EL (cell line): ENCODE results near the gene RSF1.

Source experiments
- DNase-seq: peaks from one replicate; pipeline ENCODE4 v3.0.0-alpha.2; 2016

The RSF1 gene

DNA sequence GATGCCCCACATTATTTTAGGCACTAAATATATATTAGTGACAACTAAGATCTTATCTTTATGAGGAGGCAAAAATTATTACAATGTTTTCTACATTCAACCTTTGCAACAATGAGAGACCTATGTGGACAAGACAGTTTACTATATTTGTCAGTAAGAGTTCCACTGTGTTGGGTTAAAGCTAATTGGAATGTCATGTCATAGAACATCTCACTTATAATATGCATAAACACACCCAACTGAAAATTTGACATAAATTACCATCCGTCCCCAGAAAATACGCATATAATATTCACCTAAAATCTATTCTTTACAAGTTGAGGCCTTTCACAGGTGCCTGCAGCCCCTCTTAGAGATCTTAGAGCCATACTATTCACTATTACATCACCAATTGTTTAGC, 84.0 kb downstream of the RSF1 start:
- no peak for DNase-seq

DNA sequence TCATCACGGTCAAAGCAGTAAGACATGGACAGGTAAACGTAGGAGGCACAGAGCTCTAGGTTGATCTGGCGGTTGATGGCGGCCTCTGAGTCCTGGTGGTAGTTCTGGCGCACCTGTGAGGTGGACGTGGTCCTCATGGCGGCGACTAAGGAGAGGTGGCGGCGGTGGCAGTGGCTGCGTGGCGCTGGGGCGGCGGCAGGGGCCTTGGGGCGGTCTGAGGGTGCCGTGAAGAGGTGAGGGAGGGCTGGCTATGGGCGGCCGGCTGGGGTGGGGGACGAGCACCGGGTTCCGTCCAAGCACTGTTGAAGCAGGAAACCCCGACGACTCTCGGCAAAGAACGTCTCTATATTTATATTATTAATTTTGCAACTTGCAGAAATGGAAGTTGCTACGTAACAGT, 85.6 kb downstream of the RSF1 start:
- DNase-seq, result no peak

DNA sequence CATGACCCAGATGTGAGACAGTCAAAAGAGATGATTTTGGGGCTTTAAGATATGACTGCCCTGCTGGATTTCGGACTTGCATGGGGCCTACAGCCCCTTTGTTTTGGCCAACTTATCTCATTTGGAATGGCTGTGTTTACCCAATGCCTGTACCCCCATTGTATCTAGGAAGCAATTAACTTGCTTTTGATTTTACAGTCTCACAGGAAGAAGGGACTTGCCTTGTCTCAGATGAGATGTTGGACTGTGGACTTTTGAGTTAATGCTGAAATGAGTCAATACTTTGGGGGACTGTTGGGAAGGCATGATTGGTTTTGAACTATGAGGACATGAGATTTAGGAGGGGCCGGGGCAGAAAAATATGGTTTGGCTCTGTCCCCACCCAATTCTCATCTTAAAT, 88.4 kb downstream of the RSF1 start:
- no peak for DNase-seq

DNA sequence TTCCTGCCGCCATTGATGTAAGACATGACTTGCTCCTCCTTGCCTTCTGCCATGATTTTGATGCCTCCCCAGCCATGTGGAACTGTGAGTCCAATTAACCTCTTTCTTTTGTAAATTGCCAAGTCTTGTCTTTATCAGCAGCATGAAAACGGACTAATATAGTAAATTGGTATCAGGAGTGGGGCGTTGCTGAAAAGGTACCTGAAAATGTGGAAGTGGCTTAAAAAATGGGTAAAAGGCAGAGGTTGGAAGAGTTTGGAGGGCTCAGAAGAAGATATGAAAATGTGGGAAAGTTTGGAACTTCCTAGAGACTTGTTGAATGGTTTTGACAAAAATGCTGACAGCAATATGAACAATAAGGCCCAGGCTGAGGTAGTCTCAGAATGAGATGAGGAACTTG, 89.7 kb downstream of the RSF1 start:
- DNase-seq, result no peak

DNA sequence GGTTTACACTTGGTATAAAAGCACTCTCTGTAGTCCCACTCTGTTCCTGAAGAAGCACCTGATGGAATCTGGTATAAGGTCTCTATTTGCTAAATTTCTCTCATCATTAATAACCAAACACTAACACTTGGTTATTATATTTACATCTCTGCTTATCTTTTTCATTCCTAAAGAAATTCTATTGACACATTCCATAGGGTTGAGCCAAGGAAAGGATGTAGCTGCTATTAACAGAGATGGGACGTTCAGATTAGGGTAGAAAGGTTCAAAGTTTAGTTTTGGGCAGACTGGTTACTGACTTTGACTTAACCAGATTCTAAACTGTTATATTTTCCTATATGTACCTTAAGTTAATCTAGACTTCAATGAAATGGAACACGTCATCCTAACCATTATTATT, 91.5 kb downstream of the RSF1 start:
- no peak for DNase-seq

DNA sequence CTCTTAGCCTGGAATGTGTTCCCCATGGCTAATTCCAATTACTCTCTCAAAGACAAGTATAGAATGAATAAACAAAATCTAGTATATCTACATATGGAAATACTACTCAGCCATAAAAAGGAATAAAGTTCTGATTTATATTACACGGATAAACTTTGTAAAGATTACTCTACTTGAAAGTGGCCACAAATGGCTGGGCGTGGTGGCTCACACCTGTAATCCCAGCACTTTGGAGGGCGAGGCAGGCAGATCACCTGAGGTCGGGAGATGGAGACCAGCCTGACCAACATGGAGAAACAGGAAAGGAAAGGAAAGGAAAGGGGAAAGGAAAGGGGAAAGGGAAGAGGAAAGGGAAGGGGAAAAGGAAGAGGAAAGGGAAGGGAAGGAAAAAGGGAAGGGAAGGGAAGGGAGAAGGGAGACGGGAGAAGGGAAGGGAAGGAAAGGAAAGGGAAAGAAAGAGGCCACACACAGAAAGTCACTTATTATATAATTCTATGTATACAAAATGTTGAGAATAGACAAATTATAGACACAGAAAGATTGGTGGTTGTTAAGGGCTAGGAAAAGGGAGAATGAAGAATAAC, 92.2 kb downstream of the RSF1 start:
- DNase-seq, result no peak

DNA sequence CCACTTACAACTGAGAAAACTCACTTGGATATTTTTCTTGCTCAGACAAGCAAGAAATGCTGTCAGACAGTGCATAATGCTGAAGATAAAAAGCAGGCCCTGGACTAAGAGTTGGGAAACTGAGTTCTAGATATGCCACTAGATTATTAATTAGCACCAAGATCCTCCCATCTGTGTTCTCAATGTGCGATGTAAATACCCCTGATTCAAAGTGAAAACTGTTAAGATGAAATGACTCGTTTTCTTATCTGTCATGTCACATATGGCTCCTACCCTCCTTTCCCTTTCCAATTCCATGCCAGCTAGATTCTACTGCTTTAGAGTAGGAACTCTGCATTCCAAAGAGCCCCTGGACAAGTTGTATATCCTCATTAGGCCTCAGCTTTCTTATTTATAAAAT, 94.0 kb downstream of the RSF1 start:
- no peak for DNase-seq

DNA sequence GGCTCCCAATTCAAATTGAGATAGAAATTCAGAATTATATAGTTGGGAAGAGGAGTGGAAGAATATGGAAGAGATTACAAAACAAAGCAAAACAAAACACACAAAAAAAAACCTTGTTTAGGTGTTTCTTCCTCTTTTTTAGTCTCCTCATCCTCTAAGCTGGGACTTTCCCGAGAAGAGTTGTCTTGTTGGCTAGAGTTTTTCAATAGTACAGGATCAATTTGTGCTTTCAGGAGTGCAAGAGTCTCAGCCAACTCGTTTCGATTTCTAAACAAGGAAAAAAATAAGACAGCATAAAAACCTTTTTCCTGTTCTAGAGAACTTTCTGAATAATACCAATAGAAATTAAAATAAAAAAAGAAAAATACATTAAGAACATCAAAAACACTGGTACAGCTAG, 95.1 kb downstream of the RSF1 start:
- no peak for DNase-seq

DNA sequence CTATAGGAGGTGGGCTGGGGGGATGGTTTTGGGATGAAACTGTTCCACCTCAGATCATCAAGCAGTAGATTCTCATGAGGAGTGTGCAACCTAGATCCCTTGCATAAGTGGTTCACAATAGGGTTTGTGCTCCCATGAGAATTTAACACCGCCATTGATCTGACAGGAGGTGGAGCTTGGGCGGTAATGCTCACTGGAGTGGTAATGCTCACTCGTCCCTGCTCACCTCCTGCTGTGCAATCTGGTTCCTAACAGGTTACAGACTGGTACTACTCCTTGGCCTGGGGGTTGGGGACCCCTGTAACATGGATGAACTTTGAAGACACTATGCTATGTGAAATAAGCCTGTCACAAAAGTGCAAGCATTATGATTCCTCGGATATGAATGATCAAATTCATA, 95.9 kb downstream of the RSF1 start:
- no peak for DNase-seq

DNA sequence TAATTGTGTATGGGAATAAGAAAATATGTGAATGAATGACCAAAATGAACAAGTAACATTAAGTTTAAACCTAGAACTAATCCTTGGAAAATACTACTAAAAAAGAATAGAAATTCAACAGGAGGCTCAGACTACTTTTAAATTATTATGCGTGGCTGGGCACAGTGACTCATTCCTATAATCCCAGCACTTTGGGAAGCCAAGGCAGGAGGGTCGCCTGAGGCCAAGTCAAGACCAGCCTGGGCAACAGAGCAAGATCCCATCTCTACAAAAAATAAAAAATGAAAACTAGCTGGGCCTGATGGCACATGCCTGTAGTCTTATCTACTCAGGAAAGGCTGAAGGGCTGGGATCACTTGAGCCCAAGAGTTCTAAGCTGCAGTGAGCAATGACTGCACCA, 97.5 kb downstream of the RSF1 start:
- no peak for DNase-seq

DNA sequence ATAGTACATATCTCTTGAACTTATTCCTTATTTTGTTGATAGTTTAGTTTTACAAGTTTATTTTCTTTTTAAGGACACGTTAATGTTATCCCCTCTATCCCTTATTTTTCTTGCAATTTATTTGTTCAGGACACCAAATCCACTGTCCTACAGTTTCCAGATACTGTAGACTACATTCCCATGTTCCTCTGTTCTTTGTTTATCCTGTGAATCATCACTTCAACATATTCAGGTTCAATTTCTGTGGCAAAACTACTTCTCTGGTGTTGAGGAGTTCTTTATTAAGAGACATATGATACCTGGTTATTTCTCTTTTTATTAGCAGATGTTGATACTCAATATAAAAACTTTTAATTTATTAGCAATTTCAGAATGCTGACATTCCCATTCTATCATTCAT, 110.2 kb downstream of the RSF1 start:
- peak; percentile 12 for DNase-seq

DNA sequence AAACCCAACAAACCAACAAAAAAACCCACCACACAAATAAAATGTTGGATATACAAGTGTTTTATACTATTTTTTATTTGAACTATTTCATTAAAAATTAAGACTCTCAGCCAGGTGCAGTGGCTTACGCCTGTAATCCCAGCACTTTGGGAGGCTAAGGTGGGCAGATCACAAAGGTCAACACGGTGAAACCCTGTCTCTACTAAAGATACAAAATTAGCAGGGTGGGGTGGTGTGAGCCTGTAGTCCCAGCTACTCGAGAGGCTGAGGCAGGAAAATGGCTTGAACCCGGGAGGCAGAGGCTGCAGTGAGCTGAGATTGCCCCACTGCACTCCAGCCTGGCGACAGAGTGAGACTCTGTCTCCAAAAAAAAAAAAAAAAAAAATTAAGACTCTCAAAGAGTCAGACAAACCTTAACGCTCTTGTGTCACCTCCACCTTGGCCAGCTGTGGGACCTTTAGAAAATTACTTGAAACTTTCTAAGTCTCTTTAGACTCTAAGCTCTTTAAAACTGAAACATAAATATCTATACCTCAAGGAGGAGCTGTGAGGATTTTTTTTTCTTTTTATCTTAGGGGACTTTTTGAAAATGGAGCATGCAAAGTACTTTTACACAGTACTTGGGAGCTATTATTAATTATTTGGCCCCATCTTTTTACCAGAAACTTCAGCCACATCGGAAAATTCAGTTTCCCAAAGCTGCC, 114.5 kb downstream of the RSF1 start:
- no peak for DNase-seq

DNA sequence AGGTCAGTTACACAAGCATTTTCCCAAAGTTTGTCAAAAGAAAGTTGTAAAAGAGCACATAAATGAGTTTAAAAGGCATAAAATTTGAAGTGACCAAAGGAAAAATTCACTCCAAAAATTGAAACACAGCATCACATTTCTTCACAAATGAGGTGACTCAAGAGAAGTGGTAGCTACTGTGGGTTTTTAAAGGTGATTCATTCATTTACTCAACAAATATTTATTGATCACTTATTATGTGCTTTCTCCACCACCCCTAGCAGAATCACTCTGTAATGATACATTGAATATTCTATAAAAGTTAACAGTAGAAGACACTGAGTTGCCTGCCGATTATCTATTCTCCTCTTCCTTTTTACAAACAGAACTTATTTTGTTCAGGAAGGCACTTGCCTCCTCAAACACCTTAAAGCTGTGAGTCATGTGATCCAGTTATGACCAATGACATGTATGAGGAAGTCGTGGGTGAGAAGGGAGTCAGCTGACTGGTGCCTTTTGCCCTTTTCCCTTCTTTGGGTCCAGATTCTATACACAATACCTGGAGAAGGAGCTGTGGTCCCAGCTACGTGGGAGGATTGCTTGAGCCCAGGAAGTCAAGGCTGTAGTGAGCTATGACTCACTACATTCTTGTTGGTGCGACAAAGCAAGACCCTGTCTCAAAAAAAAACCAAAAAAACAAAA, 115.2 kb downstream of the RSF1 start:
- DNase-seq, result peak; percentile 70

DNA sequence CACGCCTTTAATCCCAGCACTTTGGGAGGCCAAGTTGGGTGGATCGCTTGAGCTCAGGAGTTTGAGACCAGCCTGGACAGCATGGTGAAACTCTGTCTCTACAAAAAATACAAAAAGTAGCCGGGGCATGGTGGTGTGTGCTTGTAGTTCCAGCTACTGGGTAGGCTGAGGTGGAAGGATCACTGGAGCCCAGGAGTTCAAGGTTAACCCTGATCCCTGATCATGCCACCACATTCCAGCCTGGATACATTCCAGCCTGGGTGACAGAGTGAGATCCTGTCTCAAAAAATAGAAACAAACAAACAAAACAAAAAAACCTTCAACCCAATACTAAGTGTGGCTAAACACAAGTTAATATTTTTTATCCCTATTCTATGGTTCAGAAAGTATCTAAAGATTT, 116.5 kb downstream of the RSF1 start:
- no peak for DNase-seq

DNA sequence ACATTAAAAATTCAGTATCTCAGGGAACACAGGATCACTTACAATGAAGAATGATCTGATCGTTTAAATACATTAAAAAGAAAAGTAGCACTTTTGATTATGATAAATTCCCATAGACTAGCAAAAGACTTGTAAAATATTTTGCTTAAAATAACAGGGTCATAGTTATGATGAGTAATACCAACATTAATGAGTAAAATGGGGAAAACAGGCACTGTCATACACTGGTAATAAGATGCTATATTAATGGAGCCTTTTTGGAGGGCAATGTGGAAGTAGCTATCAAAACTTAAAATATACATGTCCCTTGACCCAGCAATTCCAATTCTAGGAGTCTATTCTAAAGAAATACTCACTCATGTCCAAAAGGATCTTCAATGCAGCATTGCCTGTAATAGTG, 121.1 kb downstream of the RSF1 start:
- peak; percentile 3 for DNase-seq

DNA sequence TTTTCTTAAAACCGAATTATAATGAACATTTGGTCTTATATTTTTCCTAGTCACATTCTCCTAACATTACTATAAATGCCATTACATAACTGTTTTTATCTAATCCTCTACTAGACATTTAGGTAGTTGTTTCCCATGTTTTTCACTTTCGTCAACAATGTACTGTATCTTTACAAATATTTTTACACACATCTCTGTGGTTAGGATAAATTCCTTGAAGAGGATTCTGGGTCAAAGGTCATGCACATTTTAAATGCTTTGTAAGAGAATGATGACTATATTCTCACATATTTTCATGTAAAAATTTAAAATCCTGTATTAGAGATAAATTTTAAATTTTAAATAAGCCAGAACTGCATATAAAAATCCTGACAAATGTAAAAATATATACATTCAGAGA, 121.6 kb downstream of the RSF1 start:
- DNase-seq, result peak; percentile 11

DNA sequence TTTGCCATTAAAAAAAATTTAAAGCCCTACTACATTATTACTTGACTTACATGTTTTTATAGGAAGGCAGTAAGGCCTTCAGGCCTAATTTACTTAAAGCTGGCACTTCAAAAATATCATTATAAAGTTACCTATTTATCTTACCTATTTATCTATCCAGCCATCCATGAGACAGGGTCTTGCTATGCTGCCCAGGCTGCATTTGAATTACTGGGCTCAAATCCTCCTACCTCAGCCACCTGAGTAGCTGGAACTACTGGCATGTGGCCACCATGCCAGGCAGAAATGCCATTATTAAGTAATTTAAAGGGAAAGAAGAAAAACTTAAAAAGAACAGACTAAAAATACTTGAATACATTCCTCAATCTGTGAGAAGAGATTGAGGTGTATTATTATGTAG, 122.7 kb downstream of the RSF1 start:
- no peak for DNase-seq

DNA sequence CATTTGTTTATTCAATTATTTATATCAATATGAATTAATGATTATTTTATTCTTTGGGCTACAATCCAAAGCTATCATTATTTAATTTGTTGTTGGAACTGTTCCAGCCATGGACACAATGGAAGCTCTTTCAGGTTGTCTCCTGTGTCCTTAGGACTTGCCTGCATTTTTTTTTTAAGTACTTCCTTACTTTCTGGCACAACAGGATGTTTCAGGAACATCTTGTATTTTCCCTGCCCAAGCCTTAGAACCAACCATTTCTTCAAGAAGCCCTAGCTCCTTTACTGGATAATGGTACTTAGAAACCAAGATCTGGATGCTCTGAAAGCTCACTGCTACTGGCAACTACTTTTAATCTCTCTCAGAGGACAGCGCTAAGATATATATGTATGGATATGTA, 125.1 kb downstream of the RSF1 start:
- DNase-seq, result no peak

DNA sequence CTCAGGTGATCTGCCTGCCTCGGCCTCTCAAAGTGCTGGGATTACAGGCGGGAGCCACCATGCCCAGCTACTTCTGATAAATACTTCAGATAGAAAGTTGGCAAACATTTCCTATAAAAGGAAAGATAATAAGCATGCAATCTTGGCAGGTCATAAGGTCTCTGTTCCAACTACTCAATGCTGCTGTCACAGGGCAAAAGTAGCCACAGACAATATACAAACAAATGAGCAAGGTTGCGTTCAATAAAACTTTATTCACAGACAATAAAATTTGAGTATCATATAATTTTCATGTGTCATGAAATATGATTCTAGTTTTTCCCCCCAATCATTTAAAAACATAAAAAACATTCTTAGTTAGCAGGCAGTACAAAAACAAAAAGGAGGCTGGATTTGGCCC, 129.9 kb downstream of the RSF1 start:
- no peak for DNase-seq

DNA sequence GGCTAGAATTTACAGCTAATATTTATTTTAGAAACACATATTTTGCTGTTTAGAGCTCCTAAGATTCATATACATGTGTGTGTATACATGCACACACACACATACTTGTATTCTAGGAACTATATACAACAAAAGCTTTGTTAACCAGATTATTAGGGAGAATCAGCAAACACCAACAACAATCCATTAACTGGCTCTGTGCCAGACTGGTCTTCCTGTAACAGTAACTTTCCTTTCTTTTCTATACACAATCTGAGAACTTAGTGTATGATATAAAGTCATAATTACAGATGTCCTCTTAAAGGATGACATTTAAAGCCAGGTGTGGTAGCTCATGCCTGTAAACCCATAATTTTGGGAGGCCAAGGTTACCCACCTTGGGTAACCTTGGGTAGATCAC, 133.4 kb downstream of the RSF1 start:
- no peak for DNase-seq

DNA sequence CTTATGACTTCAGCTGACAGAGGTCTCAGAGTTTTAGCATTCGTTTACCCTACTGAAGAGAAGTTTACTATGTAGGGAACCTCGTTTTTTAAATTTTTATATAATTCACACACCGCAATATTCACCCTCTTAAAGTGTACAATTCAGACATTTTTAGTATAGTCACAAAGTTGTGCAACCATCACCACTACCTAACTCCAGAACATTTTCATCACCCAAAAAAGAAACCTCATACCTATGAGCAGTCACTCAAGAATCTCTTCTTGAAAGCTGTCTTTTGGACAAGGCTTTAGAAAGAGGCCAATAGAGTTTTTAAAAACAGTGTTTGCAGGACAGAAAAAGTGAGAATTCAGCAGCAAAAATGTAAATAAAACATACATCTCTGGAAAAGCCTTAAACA, 143.4 kb downstream of the RSF1 start:
- DNase-seq, result no peak

DNA sequence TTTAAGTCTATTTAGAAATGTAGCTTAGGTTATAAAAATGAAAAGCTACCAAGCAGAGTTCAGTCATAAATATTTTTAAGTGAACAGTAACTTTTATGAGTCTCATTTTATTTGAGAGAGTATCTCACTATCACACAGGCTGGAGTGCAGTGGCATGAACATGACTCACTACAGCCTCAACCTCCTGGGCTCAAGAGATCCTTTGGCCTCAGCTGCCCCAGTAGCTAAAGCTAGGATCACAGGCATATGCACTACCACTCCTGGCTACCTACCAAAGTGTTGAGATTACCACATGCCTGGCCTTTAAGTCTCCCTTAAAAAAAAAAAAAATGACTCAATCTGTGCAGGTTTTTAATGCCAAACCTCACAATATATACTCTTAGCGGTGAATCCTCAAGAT, 148.3 kb downstream of the RSF1 start:
- DNase-seq, result peak; percentile 96

DNA sequence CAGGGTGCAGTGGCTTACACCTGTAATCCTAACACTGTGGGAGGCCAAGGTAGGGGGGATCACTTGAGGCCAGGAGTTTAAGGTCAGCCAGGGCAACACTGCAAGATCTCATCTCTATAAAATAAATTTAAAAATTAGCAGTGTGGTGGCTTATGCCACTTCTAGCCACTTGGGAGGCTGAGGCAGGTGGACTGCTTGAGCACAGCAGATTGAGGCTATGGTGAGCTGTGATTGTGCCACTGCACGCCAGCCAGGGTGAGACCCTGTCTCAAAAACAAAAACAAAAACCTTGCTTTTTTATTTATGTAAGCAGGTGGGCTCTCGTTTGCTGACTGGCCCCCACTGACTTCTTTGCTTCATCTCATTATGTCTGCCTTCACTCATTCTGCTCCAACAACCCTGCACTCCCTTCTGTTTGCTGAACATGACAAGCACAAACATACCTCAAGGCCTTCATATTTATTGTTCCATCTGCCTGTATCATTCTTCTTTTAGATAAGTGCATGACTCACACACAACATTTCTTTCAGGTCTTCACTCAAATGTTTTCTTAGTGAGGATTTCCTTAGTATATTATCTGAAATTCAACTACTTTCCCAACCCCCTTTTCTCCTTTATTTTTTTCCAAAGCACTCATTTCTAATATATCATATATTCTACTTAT, 150.5 kb downstream of the RSF1 start:
- peak; percentile 18 for DNase-seq

DNA sequence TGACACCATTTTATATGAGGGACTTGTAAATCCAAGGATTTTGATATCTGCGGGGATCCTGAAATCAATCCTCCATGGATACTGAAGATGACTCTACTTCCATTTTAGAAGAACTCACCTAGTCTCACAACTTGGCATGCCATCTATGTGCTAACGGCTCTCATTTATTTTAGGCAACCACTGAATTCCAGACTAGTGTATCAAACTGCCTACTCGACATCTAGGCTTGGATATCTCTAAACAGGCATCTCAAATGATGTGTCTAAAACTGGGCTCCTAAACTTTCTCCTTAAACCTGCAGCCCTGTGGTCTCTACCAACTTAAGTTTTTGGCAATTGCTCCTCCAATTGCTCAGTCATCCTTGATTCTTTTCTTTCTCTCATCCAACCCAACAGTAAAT, 151.8 kb downstream of the RSF1 start:
- DNase-seq, result peak; percentile 19
